Measurements from ENCODE around the gene AIG1.

- TF ChIP-seq CHD2 (IDR thresholded peaks at IDR 0.05; ENCODE audit: low read length, partially characterized antibody) (no peak), CTCF (IDR thresholded peaks at IDR 0.05) (no peak), JUND (IDR thresholded peaks at IDR 0.05) (no peak), EP300 (IDR thresholded peaks at IDR 0.05; ENCODE audit: borderline replicate concordance in 1 of 2, low read depth in 1 of 2, low read length in 1 of 2) (no peak), ZBTB33 (IDR thresholded peaks at IDR 0.05; ENCODE audit: borderline replicate concordance, low read depth) (no peak), RFX5 (IDR thresholded peaks at IDR 0.05; ENCODE audit: low read length) (no peak), NRF1 (IDR thresholded peaks at IDR 0.05; ENCODE audit: low read depth, low read length) (no peak), YY1 (IDR thresholded peaks at IDR 0.05; ENCODE audit: low read depth) (no peak), SIN3A (IDR thresholded peaks at IDR 0.05; ENCODE audit: borderline replicate concordance, low read depth, low read length) (no peak), POLR2AphosphoS5 (IDR thresholded peaks at IDR 0.05; ENCODE audit: low read depth, low read length) (no peak), SMC3 (IDR thresholded peaks at IDR 0.05; ENCODE audit: low read depth, low read length) (no peak), RAD21 (IDR thresholded peaks at IDR 0.05; ENCODE audit: low read length) (peak; percentile 24; the same call in 1 of the 2 replicates), MAX (IDR thresholded peaks at IDR 0.05; ENCODE audit: low read depth) (no peak)
Measured at GRCh38 chr6:143241911-143242310, 181.2 kb downstream of the AIG1 start.
